Activated T-cell treated with anti-CD3 and anti-CD28 coated beads for 24 hours (primary cell): ENCODE measurements around the gene TBX3.
A peak's percentile ranks its signal among the peaks of the same experiment; 100 is the strongest.

Experiments used
- DNase-seq: peaks from one replicate; pipeline ENCODE4 v3.0.0-alpha.2; 2020; ENCODE audit warnings: low read depth

The TBX3 gene

DNA sequence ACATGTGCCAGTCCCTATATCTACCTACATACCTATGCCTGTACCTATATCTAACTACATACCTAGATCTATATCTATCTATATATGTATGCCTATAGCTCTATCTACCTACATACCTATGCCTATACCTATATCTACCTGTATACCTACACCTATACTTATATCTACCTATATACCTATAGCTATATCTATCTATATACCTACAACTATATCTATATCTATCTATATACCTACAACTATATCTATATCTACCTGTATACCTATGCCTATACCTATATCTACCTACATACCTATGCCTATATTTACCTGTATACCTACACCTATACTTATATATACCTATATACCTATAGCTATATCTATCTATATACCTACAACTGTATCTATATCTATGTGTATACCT lies 56.6 kb downstream of the TBX3 start:
- DNase-seq = no peak

GRCh38 chr12:114625294-114625851 lies 58.6 kb downstream of the TBX3 start:
- DNase-seq = peak; percentile 4

DNA sequence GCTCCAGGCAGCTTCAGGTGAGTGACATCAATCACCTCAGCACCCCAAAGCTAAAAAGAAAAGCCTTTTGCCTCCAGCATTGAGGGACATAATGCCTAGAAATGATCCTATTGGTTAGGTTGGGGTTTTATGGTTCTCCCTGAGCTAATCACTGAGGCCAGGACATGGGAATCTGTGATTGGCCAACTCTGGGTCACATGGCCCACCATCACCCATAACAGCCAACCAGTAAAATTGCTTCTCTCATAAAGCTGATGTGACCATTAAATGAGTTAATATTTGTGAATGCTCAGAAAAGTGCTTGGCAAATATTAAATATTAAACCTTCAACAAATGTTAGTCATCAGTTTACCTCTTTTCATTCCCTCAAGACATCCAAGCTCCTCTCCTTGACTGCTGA lies 60.2 kb downstream of the TBX3 start:
- no peak for DNase-seq
